CD4-positive, alpha-beta T cell treated with Interleukin-21 for 1 hour (primary cell): ENCODE results near the gene IFNL3.
"Not testable (repeated sequence)": the region's sequence is repeated elsewhere in the genome, so short reads cannot be mapped to it uniquely, and the experiment has no call there.

Experiments
- DNase-seq: peaks from one replicate; pipeline ENCODE4 v3.0.0-alpha.2; 2020

Gene IFNL3

GRCh38 chr19:39244410-39245100, at the start of gene IFNL3:
IFNL3 (minus strand) TSS chr19:39245006; CDS start chr19:39244967, 39 bp downstream.
- DNase-seq: not testable (repeated sequence)

DNA sequence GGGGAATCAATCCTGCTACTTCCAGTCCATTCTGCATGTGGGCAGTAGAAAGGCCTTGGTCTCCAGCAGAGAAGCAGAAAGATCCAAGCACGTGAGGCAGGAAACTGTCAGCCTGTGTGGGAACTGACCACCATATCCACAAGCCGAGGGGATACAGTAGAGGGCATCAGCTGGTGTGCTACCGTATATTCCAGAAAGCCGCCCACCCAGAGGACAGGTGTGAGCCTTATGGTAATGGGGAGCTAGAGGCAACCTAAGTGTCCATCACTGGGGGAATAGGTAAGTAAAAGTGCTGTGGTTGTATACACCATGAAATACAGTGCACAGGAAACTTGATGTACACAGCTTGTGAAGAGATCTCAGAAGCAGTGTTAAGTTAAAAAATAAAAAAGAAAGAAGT, 48.6 kb upstream of the IFNL3 start:
- DNase-seq: no peak

DNA sequence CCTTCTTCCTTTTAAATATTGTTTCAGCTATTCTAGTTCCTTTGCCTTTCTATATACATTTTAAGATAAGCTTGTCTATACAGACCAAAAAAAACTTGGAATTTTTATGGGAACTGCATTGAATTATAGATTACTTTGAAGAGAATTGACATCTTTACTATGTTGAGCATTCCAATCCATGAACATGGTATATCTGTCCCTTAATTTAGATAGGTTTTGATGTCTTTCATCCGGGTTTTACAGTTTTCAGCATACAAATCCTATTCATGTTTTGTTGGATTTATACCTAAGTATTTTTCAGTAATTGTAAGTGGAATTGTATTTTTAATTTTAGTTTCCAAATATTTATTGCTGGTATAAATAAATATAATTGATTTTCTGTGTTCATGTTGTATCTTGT, 39.2 kb upstream of the IFNL3 start:
- no peak for DNase-seq

GRCh38 chr19:39282021-39282420, 37.2 kb upstream of the IFNL3 start:
- no peak for DNase-seq

GRCh38 chr19:39277598-39277997, 32.8 kb upstream of the IFNL3 start:
- no peak for DNase-seq

GRCh38 chr19:39276740-39277139, 31.9 kb upstream of the IFNL3 start:
- DNase-seq: no peak

DNA sequence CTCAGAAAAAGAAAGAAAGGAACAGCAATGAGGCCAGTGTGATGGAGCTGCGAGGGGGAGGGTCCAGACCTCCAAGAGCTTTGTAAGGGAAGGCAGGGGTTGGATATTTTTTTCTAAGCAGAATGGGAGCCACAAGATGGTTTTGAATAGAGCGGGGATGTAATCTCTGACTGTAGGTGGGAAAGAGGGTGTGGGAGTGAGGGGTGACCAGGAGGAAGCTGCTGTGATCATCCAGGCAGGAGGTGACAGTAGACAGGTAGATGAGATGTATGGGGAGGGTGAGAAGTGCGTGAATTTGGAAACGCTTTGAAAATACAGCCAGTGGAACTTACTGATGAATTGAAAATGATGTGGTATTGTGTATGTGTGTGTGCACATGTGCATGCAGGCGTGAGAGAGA, 30.8 kb upstream of the IFNL3 start:
- no peak for DNase-seq

- DNase-seq: not testable (repeated sequence)
Measured at GRCh38 chr19:39273859-39274258, 29.1 kb upstream of the IFNL3 start.

DNA sequence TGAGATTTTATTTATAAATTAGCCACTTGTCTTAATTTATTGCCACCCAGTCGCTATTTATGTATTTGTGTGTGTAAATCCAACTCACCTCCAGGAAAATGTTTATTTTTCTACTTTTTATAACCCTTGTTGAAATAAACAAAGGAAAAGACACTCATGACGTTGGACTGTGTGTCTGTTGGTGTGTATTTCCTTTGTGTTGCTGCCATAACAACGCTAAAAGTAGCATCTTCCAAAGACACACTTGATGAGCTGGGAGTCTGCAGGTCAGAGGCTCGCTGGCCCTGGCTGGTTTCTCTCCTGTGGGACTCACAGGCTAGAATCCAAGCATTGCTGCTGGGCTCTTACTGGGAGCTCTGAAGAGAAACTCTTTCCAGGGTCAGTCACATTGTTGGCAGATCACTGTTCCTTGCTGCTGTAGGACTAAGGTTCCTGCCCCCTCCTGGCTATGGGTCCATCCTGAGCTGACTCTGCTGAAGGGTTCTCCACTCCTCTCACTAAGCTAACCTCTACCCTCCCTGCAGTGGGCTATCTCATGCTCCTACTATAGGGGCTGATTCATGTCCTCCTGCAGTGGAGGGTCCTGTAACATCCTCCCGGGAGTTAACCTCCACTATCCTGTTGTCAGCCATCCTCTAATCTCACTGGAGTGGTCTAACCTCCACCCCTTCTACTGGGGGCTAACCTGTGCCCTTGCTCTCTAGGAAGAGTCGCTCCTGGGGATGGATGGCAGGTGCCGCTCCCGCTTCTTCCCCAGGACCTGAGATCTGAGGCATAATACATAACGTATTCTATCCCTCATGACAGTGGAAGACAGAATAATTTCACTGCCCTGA, 25.4 kb upstream of the IFNL3 start:
- no peak for DNase-seq

DNA sequence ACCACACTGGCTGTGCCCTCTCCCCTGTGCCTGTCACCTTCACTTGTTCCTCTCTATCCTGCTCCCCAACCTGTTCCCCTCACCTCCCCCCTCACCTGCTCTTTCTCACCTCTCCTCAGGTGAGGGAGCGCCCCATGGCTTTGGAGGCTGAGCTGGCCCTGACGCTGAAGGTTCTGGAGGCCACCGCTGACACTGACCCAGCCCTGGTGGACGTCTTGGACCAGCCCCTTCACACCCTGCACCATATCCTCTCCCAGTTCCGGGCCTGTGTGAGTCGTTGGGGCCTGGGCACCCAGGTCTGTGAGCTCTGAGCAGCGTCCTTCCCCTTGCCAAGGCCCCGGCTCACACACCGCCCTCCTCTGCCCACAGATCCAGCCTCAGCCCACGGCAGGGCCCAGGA, 24.6 kb upstream of the IFNL3 start:
- not testable (repeated sequence) for DNase-seq

- not testable (repeated sequence) for DNase-seq
Measured at GRCh38 chr19:39268531-39269223, 23.9 kb upstream of the IFNL3 start.

- not testable (repeated sequence) for DNase-seq
Measured at GRCh38 chr19:39268085-39268484, 23.3 kb upstream of the IFNL3 start, which contains the start of gene IFNL2. IFNL2 (plus strand) TSS chr19:39268396; CDS start chr19:39268569, 173 bp downstream.

DNA sequence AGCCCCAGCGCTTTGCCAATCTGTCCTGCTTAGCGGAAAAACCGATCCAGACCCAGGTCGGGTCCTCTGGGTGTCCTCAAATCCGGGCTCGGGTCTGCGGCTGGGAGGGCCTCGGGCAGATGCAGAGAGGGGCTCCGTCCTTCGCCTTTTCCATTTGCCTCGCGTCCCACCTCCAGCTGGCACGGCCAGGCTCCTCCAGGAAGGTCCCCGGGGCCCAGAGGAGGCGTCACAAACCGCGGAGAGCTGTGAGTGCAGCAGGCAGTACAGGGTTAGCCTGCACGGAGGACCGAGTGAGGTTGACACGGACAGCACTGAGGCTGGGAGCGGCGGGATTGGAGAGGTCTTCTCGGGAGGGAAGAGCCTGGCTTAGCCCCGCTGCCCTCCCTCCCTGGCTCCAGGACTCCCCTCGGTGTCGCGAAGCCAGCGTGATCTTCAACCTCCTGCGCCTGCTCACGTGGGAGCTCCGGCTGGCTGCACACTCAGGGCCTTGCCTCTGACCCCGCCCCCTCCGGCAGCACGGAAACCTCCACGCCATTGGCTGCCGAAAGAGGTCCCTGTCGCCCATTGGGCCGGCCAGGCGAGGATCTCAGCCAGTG, 20.6 kb upstream of the IFNL3 start:
- no peak for DNase-seq

- no peak for DNase-seq
Measured at GRCh38 chr19:39264306-39265290, 19.8 kb upstream of the IFNL3 start.

DNA sequence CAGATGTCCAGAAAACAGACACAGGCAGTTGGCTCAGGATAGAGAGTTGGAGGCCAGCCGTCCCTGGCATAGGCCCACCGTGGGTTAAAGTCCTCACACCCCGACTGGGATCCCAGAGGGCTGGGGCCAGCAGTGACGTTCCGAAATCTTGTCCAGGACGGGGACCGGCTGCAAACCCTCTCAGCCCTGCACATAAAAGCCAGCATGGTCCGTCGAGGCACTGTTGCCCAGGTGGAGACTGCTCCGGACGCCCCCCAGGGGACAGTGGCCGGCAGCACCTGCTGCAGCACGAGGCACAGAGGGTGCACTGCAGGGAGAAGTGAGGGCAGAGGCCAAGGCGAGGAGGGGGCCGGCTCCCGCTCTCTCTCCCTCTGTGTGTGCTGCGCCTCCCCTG, 19.1 kb upstream of the IFNL3 start:
- no peak for DNase-seq

- DNase-seq: no peak
Measured at GRCh38 chr19:39262496-39262895, 17.7 kb upstream of the IFNL3 start.

DNA sequence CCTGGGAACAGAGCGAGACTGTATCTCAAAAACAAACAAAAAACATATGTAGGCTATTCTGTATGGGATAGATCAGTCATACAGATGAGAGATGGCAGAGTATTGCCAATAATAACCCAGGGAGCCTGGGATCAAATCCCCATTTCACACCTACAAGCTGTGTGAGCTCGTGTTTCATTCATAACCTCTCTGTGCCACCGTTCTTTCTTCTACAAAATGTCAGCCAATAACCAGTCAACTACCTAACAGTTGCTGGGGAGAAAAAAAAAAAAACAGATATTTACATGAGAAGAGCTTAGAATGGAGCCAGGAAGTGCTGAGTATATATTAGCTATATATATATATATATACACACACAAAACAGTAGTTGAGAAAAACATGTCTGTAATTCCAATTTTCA, 16.9 kb upstream of the IFNL3 start:
- no peak for DNase-seq

DNA sequence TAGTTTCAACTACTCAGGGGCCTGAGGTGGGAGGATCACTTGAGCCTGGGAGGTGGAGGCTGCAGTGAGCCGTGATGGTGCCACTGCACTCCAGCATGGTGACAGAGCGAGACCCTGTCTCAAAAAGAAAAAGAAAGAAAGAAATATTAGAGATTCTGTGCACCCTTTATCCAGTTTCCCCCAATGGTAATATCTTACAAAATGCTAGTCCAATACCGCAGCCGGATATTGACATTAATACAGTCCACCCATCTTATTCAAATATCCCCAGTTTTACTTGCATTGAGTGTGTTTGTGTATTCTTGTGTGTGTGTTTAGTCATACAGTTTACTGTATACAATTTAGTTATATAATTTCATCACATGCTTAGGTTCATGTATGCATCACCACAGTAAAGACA, 12.4 kb upstream of the IFNL3 start:
- no peak for DNase-seq

DNA sequence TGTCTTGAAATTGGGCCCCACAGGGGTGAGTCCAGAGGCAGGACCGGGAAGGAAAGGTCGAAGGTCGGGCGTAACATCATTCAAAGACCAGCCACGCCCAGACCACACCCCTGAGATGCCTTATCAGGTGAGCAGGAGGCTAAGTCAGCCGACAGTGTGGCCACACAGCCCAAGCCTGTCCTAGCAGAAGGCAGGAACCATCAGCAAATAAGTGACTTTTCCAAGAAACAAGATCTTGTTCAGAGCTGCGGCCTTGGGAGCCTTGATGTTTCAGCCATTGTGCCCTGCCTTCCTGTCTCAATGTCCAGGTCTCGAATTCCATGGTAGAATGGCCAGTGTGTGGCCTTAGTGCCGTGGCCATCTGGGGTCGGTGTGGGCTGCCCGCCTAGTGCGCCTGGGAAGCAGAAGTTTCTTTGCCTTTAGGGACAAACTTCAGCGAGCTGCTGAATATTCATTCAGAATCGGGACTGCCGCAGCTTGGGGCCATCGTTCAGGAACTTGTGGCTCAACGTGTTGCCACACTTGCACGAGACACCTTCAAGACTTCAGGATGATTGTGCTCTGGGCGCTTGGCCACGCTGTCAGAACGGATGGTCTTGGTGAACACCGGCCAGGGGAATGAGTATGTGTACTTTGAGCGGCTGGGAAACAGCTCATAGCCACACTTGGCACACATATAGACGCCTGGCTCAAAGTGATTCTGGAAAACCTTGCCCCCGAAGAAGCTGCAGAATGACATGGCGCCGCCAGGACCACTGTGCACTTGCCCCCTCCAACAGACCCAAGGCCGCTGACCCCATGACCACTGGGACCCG, 9.9 kb upstream of the IFNL3 start:
- DNase-seq: no peak

DNA sequence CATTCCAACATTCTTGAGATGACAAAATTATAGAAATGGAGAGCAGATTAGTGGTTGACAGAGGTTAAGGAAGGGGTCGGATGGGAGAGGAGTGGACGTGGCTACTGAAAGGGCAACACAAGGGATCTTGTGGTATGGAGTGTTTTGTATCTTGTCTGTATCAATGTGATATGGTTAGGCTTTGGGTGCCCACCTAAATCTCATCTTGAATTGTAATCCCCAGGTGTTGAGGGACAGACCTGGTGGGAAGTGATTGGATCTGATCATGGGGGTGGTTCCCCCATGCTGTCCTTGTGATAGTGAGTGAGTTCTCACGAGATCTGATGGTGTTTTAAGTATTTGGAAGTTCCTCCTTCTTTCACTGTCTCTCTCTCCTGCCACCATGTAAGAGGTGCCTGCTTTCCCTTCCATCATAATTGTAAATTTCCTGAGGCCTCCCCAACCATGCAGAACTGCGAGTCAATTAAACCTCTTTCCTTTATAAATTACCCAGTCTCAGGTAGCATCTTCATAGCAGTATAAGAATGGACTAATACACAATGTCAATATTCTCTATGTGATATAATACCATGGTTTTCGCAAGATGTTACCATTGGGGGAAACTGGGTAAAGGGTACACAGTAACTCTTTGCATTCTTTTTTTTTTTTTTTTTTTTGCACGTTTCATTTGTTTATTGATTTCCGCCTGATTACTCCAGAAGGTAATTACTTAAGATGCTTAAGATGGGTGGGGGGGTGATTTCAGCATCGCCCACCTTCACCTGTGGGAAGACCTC, 8.8 kb upstream of the IFNL3 start:
- DNase-seq: no peak
